HCT116 (cell line): ENCODE results near the gene CEP290. TPM values are rescaled to one million over a fixed set of nuclear protein-coding genes. Genes with fewer than 3 reads are reported as not detected.

Experiments
- ATAC-seq: fragments of 200-7000 bp; cut with Tn5 transposase; 2 replicates; pipeline ENCODE4 v1.9.1; 2020; ENCODE audit warnings: mild to moderate bottlenecking, moderate library complexity
- BruUV-seq: library from RNA; stranded (reverse); fragments of 400-500 nt; replicated peaks from 2 replicates; lab custom pipeline; 2021; lab: Mats Ljungman, UMichigan
- CTCF ChIA-PET: fragments of 300-600 bp; sonication (Branson Sonifier 250); formaldehyde crosslinking; loops from one replicate; lab custom pipeline; 2021; ENCODE audit warnings: antibody characterized with exemption; lab: Charles Lee
- POLR2A ChIA-PET: fragments of 300-600, 350-600 bp; sonication (Branson Sonifier 250); formaldehyde crosslinking; loops from one replicate; lab custom pipeline; 2021; ENCODE audit warnings: antibody characterized with exemption; lab: Charles Lee
- RAD21 ChIA-PET, 2 experiments: fragments of 300-600 bp; sonication (Branson Sonifier 250); formaldehyde crosslinking; loops; one replicate each; lab custom pipeline; 2023; ENCODE audit warnings: low total read pairs in 2 of 2; ENCODE audit not compliant: uncharacterized antibody in 2 of 2, unreplicated experiment in 2 of 2, low non-redundant PET in 1 of 2; lab: Charles Lee
- DNase-seq: peaks from one replicate; pipeline ENCODE4 v3.0.0-alpha.2; 2010; ENCODE audit warnings: low read depth, low spot score
- H2AFZ ChIP-seq: fragments of 200-600 bp; shearing (Covaris generic), sonication (generic); 2 replicates; pipeline ENCODE4 v1.6.1; 2017; ENCODE audit warnings: low read depth, mixed run types, mixed read lengths, antibody characterized with exemption, low read length; ENCODE audit not compliant: poor library complexity, severe bottlenecking
- H3K27ac ChIP-seq: 2 replicates; pipeline ENCODE4 v1.5.1; 2012; ENCODE audit warnings: low read depth, low read length
- H3K27me3 ChIP-seq: fragments of 200-600 bp; sonication (generic); 2 replicates; pipeline ENCODE4 v1.6.1; 2016; ENCODE audit warnings: mixed run types, low read length, mixed read lengths; ENCODE audit not compliant: insufficient read depth
- H3K36me3 ChIP-seq, 2 experiments: fragments of 200-500 bp in 1 of 2; fragments of 200-600 bp in 1 of 2; sonication (Bioruptor generic) in 1 of 2; sonication (generic) in 1 of 2; 2 replicates each; pipeline versions ENCODE4 v1.5.1 to v1.6.1; 2014 to 2016; ENCODE audit warnings: low read length in 2 of 2, inconsistent platforms in 1 of 2, mixed read lengths in 1 of 2, mixed run types in 1 of 2; ENCODE audit not compliant: insufficient read depth in 2 of 2, control insufficient read depth in 1 of 2
- H3K4me1 ChIP-seq, 2 experiments: fragments of 200-600 bp in 1 of 2; sonication (generic) in 1 of 2; 2 replicates each; pipeline versions ENCODE4 v1.5.1 to v1.6.1; 2012 to 2017; ENCODE audit warnings: low read length in 2 of 2, inconsistent platforms in 1 of 2, mild to moderate bottlenecking in 1 of 2, mixed read lengths in 1 of 2, mixed run types in 1 of 2, moderate library complexity in 1 of 2; ENCODE audit not compliant: insufficient read depth in 2 of 2, control insufficient read depth in 1 of 2
- H3K4me2 ChIP-seq: fragments of 200-600 bp; sonication (generic); 2 replicates; pipeline ENCODE4 v1.6.1; 2017; ENCODE audit warnings: mixed run types, low read length, mixed read lengths
- H3K4me3 ChIP-seq, 2 experiments: fragments of 200-600 bp in 1 of 2; sonication (generic) in 1 of 2; replicated peaks in 1 of 2; 2 replicates each; pipeline ENCODE4 v1.5.1; 2011 to 2016; ENCODE audit warnings: low read length in 2 of 2, control low read depth in 1 of 2, low read depth in 1 of 2, mild to moderate bottlenecking in 1 of 2, mixed read lengths in 1 of 2, mixed run types in 1 of 2
- H3K79me2 ChIP-seq: fragments of 200-600 bp; sonication (generic); 2 replicates; pipeline ENCODE4 v1.6.1; 2017; ENCODE audit warnings: mild to moderate bottlenecking, mixed run types, low read length, moderate library complexity, mixed read lengths; ENCODE audit not compliant: insufficient read depth
- H3K9ac ChIP-seq: fragments of 200-600 bp; sonication (generic); 2 replicates; pipeline ENCODE4 v1.6.1; 2016; ENCODE audit warnings: low read length, mixed read lengths
- H3K9me2 ChIP-seq: fragments of 200-600 bp; sonication (generic), shearing (Covaris generic); 2 replicates; pipeline ENCODE4 v1.6.1; 2017; ENCODE audit warnings: mixed run types, mild to moderate bottlenecking, moderate library complexity; ENCODE audit not compliant: insufficient read depth
- H3K9me3 ChIP-seq, 2 experiments: fragments of 200-500 bp in 1 of 2; fragments of 200-600 bp in 1 of 2; sonication (Bioruptor generic) in 1 of 2; sonication (generic) in 1 of 2; 2 replicates each; pipeline ENCODE4 v1.6.1; 2014 to 2017; ENCODE audit warnings: low read length in 2 of 2, mixed read lengths in 2 of 2, inconsistent platforms in 1 of 2, low read depth in 1 of 2, mild to moderate bottlenecking in 1 of 2, mixed run types in 1 of 2, moderate library complexity in 1 of 2; ENCODE audit not compliant: control insufficient read depth in 1 of 2, insufficient read depth in 1 of 2
- H4K20me1 ChIP-seq: fragments of 200-600 bp; sonication (generic), shearing (Covaris generic); 2 replicates; pipeline ENCODE4 v1.6.1; 2017; ENCODE audit warnings: mixed run types, mild to moderate bottlenecking, moderate library complexity; ENCODE audit not compliant: insufficient read depth
- CTCF ChIP-seq, 3 experiments: fragments of 200-600 bp in 1 of 3; sonication (generic) in 1 of 3; IDR thresholded peaks in 2 of 3; conservative IDR thresholded peaks in 1 of 3; 2 replicates each; pipeline ENCODE4 v1.5.1; 2012 to 2017; ENCODE audit warnings: low read depth in 2 of 3, low read length in 2 of 3, antibody characterized with exemption in 1 of 3, borderline replicate concordance in 1 of 3, control low read depth in 1 of 3, mild to moderate bottlenecking in 1 of 3, mixed read lengths in 1 of 3, mixed run types in 1 of 3, moderate library complexity in 1 of 3; ENCODE audit not compliant: insufficient read depth in 1 of 3
- EGR1 ChIP-seq: IDR thresholded peaks from 2 replicates; pipeline ENCODE4 v1.6.1; 2012; ENCODE audit warnings: low read depth
- EZH2 ChIP-seq: fragments of 200-600 bp; sonication (generic); IDR thresholded peaks from 2 replicates; pipeline ENCODE4 v1.6.1; 2017; ENCODE audit warnings: antibody characterized with exemption, mixed run types
- POLR2A ChIP-seq: IDR thresholded peaks from 2 replicates; pipeline ENCODE4 v1.7.0; 2011; ENCODE audit warnings: borderline replicate concordance; ENCODE audit not compliant: insufficient read depth, insufficient read length; ENCODE audit errors: extremely low read depth
- RAD21 ChIP-seq: IDR thresholded peaks from 2 replicates; pipeline ENCODE4 v1.6.1; 2012; ENCODE audit warnings: low read depth, mild to moderate bottlenecking
- SP1 ChIP-seq: IDR thresholded peaks from 2 replicates; pipeline ENCODE4 v1.6.1; 2012; ENCODE audit warnings: low read depth
- SRF ChIP-seq: IDR thresholded peaks from 2 replicates; pipeline ENCODE4 v1.6.1; 2012; ENCODE audit warnings: low read depth
- YY1 ChIP-seq: IDR thresholded peaks from 2 replicates; pipeline ENCODE4 v1.6.1; 2011; ENCODE audit warnings: low read length, low read depth, moderate library complexity, mild to moderate bottlenecking; ENCODE audit not compliant: insufficient replicate concordance; ENCODE audit errors: extremely low read depth
- ZFX ChIP-seq: fragments of 450-650 bp; IDR thresholded peaks from 2 replicates; pipeline ENCODE4 v1.6.1; 2017
- ZNF274 ChIP-seq: fragments of 200-500 bp; sonication (Bioruptor generic); IDR thresholded peaks from 2 replicates; pipeline ENCODE4 v1.6.1; 2014; ENCODE audit warnings: mild to moderate bottlenecking, low read depth, low read length, inconsistent platforms
- intact Hi-C: fragments of 100-400 bp; cut with micrococcal nuclease; formaldehyde crosslinking; loops from 2 replicates; pipeline ENCODE4 v1.10.0; 2022
- total RNA-seq: library from RNA; stranded (reverse); gene quantifications from one replicate; pipeline ENCODE4 v1.2.1, GENCODE V29; 2021; ENCODE audit not compliant: unreplicated experiment
- TF ChIP-seq, protein P1 (sequence below): IDR thresholded peaks from 2 replicates; pipeline ENCODE4 v1.6.1; 2012; ENCODE audit warnings: low read depth
- TF ChIP-seq, protein P2 (sequence below): IDR thresholded peaks from 2 replicates; pipeline ENCODE4 v1.6.1; 2012

Gene CEP290
- total RNA-seq, 1 experiment from 2014 or later = 13.6 TPM

GRCh38 chr12:88057994-88058718 lies 83.7 kb downstream of the CEP290 start:
- no TSS peak for BruUV-seq
- H3K27me3 ChIP-seq = no peaks in the 10 kb centered on the region
- POLR2A ChIA-PET = no interaction called here
- H3K79me2 ChIP-seq = no peaks in the 10 kb centered on the region
- no peak for DNase-seq
- no peak overlapping the region for H2AFZ ChIP-seq
- intact Hi-C loops = no loop called here
- H3K27ac ChIP-seq = no peak overlapping the region
- peaks cover 0 to 2% of the 10 kb centered on the region in 2 experiments; a peak in 1 of 4 replicates for H3K36me3 ChIP-seq
- no peaks in the 10 kb centered on the region for H4K20me1 ChIP-seq
- ATAC-seq = no peak
- H3K9me3 ChIP-seq = no peaks in the 10 kb centered on the region
- CTCF ChIA-PET = no interaction called here
- H3K4me3 ChIP-seq = no peak overlapping the region
- TF ChIP-seq SRF (no peak), EGR1 (no peak), YY1 (no peak), ZFX (no peak), RAD21 (no peak), ZNF274 (no peak), POLR2A (no peak), EZH2 (no peak), CTCF (IDR thresholded peaks at IDR 0.05 in 2 of 3, conservative IDR thresholded peaks at IDR 0.05 in 1 of 3; ENCODE audit: borderline replicate concordance in 1 of 3, insufficient read depth in 1 of 3, low read depth in 2 of 3, low read length in 2 of 3) (no peak), SP1 (no peak)
- TF ChIP-seq, protein P1, sequence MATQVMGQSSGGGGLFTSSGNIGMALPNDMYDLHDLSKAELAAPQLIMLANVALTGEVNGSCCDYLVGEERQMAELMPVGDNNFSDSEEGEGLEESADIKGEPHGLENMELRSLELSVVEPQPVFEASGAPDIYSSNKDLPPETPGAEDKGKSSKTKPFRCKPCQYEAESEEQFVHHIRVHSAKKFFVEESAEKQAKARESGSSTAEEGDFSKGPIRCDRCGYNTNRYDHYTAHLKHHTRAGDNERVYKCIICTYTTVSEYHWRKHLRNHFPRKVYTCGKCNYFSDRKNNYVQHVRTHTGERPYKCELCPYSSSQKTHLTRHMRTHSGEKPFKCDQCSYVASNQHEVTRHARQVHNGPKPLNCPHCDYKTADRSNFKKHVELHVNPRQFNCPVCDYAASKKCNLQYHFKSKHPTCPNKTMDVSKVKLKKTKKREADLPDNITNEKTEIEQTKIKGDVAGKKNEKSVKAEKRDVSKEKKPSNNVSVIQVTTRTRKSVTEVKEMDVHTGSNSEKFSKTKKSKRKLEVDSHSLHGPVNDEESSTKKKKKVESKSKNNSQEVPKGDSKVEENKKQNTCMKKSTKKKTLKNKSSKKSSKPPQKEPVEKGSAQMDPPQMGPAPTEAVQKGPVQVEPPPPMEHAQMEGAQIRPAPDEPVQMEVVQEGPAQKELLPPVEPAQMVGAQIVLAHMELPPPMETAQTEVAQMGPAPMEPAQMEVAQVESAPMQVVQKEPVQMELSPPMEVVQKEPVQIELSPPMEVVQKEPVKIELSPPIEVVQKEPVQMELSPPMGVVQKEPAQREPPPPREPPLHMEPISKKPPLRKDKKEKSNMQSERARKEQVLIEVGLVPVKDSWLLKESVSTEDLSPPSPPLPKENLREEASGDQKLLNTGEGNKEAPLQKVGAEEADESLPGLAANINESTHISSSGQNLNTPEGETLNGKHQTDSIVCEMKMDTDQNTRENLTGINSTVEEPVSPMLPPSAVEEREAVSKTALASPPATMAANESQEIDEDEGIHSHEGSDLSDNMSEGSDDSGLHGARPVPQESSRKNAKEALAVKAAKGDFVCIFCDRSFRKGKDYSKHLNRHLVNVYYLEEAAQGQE = no peak
- TF ChIP-seq, protein P2, sequence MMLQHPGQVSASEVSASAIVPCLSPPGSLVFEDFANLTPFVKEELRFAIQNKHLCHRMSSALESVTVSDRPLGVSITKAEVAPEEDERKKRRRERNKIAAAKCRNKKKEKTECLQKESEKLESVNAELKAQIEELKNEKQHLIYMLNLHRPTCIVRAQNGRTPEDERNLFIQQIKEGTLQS = no peak
- no peaks in the 10 kb centered on the region for H3K9me2 ChIP-seq
- RAD21 ChIA-PET = no interaction called here
- H3K9ac ChIP-seq = no peak overlapping the region
- H3K4me2 ChIP-seq = no peak overlapping the region
- peaks cover 0 to 1% of the 10 kb centered on the region in 2 experiments; a peak in 1 of 4 replicates for H3K4me1 ChIP-seq
